ENCODE data around the gene PCGF3.

- TF ChIP-seq POLR2A (IDR thresholded peaks at IDR 0.05; ENCODE audit: low read length) (no peak), GATA1 (IDR thresholded peaks at IDR 0.05; ENCODE audit: low read depth, low read length) (no peak)
These were observed 26.9 kb downstream of the PCGF3 start for GRCh38 chr4:732486-732885.

Measured in erythroblast (primary cell).